ENCODE results near the gene RAB40A. TPM values are rescaled to one million over a fixed set of nuclear protein-coding genes. Genes with fewer than 3 reads are reported as not detected.
"Not testable (repeated sequence)": the region's sequence is repeated elsewhere in the genome, so short reads cannot be mapped to it uniquely, and the experiment has no call there.

RAB40A gene
- polyA plus RNA-seq, 1 donor from 2014 or later, result not detected

GRCh38 chrX:103503163-103503852, 16.0 kb downstream of the RAB40A start:
- Mint-ChIP-seq H3K27ac (peak overlapping the region in 1 of 3 donors; percentile 59), H3K4me1 (no peaks in the 10 kb centered on the region), H3K9me3 (no peaks in the 10 kb centered on the region), H3K36me3 (no peaks in the 10 kb centered on the region), H3K27me3 (peaks cover 2% of the 10 kb centered on the region), H3K4me3 (no peak overlapping the region)

DNA sequence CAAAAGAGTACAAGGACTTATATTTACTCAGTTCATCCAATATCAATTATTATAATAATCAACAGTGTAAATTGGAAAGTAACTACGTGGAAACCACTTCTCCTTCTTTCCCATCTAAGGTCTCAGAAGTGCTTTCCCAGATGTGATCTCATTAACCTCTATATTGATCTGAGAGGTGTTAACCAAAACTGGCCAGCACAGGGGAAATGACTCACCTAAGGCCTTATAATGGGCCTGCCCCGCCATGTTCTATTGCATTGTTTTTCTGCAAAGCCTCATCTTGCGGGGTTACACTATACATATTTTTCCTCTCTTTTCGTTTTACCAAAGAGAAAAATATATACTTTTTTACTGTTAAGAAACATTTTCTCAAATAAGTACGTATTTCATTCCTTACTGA, 20.5 kb downstream of the RAB40A start:
- Mint-ChIP-seq H3K9me3 (no peaks in the 10 kb centered on the region), H3K27ac (no peak overlapping the region), H3K4me1 (peaks cover 0 to 1% (median 0%) of the 10 kb centered on the region in 3 donors), H3K4me3 (no peak overlapping the region), H3K27me3 (no peaks in the 10 kb centered on the region), H3K36me3 (no peaks in the 10 kb centered on the region)

DNA sequence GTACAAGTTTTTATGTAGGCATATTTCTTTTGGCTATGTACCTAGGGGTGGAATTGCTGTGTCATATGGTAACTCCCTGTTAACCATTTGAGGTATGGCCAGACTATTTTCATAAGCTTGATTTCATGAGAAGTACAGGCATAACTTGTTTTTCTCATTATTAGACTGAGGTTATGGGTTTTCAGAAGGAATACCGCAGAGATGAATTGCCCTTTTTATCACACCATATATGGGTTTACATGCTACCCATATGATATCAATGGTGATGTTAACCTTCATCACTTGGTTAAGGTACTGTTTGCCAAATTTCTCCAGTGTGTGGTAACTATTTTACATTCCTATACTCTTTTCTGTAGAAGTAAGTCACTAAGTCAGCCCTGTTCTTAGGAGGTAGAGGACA, 23.5 kb downstream of the RAB40A start:
- H3K36me3 Mint-ChIP-seq, result no peaks in the 10 kb centered on the region
- no peaks in the 10 kb centered on the region for H3K9me3 Mint-ChIP-seq
- H3K4me1 Mint-ChIP-seq, result peaks cover 0 to 1% (median 0%) of the 10 kb centered on the region in 3 donors
- H3K4me3 Mint-ChIP-seq, result no peak overlapping the region
- no peak overlapping the region for H3K27ac Mint-ChIP-seq
- H3K27me3 Mint-ChIP-seq, result no peaks in the 10 kb centered on the region

GRCh38 chrX:103493578-103493977, 25.7 kb downstream of the RAB40A start:
- H3K4me3 Mint-ChIP-seq, H3K36me3 Mint-ChIP-seq, H3K27me3 Mint-ChIP-seq, H3K4me1 Mint-ChIP-seq, H3K9me3 Mint-ChIP-seq, H3K27ac Mint-ChIP-seq: not testable (repeated sequence)

GRCh38 chrX:103489733-103490132, 29.6 kb downstream of the RAB40A start:
- H3K9me3 Mint-ChIP-seq, H3K4me3 Mint-ChIP-seq, H3K27me3 Mint-ChIP-seq, H3K36me3 Mint-ChIP-seq, H3K4me1 Mint-ChIP-seq, H3K27ac Mint-ChIP-seq: not testable (repeated sequence)

GRCh38 chrX:103488794-103489193, 30.5 kb downstream of the RAB40A start:
- Mint-ChIP-seq H3K36me3 (no peaks in the 10 kb centered on the region), H3K9me3 (no peaks in the 10 kb centered on the region), H3K27ac (no peak overlapping the region), H3K27me3 (peaks cover 2% of the 10 kb centered on the region), H3K4me3 (no peak overlapping the region), H3K4me1 (no peaks in the 10 kb centered on the region)

- no peaks in the 10 kb centered on the region for H3K9me3 Mint-ChIP-seq
Observed at GRCh38 chrX:103488332-103488731, 31.0 kb downstream of the RAB40A start.

GRCh38 chrX:103483720-103484119, 35.6 kb downstream of the RAB40A start:
- no peak overlapping the region for H3K27ac Mint-ChIP-seq
- no peaks in the 10 kb centered on the region for H3K4me1 Mint-ChIP-seq
- peaks cover 2% of the 10 kb centered on the region for H3K27me3 Mint-ChIP-seq
- H3K4me3 Mint-ChIP-seq, result no peak overlapping the region
- no peaks in the 10 kb centered on the region for H3K36me3 Mint-ChIP-seq
- no peaks in the 10 kb centered on the region for H3K9me3 Mint-ChIP-seq

More at GRCh38 chrX:103488332-103488731, 31.0 kb downstream of the RAB40A start:
- H3K27ac Mint-ChIP-seq, result no peak overlapping the region
- no peaks in the 10 kb centered on the region for H3K36me3 Mint-ChIP-seq
- peaks cover 2% of the 10 kb centered on the region for H3K27me3 Mint-ChIP-seq
- H3K4me1 Mint-ChIP-seq, result no peaks in the 10 kb centered on the region
- H3K4me3 Mint-ChIP-seq, result no peak overlapping the region

- Mint-ChIP-seq H3K27me3 (no peaks in the 10 kb centered on the region), H3K27ac (no peak overlapping the region), H3K4me3 (no peak overlapping the region), H3K4me1 (no peaks in the 10 kb centered on the region), H3K36me3 (no peaks in the 10 kb centered on the region), H3K9me3 (no peaks in the 10 kb centered on the region)
Observed at GRCh38 chrX:103480526-103480925, 38.8 kb downstream of the RAB40A start.

DNA sequence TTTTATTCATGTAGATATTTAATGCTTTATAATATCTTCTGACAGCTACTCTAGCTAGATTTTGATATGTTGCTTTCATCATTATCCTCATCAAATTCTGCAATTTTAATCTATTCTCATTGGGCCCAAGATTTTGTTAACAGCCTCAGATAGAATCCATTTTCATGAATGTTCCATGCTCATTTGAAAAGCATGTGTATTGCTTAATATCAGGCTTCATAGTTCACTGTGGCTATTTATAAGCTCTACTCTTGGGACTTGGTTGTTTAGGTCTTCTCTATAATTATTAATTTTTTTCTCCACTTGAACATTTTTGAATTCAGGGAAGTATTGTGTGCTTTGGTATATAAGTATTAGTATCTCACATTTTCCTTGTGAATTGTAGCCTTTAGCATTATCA, 41.8 kb downstream of the RAB40A start:
- no peak overlapping the region for H3K27ac Mint-ChIP-seq

GRCh38 chrX:103475381-103475780, 43.9 kb downstream of the RAB40A start:
- Mint-ChIP-seq H3K27me3 (no peaks in the 10 kb centered on the region), H3K36me3 (peaks cover 2% of the 10 kb centered on the region), H3K4me1 (no peaks in the 10 kb centered on the region), H3K27ac (no peak overlapping the region), H3K9me3 (no peaks in the 10 kb centered on the region), H3K4me3 (no peak overlapping the region)

More for the DNA sequence above, 41.8 kb downstream of the RAB40A start:
- Mint-ChIP-seq H3K36me3 (peaks cover 2% of the 10 kb centered on the region), H3K9me3 (no peaks in the 10 kb centered on the region), H3K4me1 (no peaks in the 10 kb centered on the region), H3K27me3 (no peaks in the 10 kb centered on the region), H3K4me3 (no peak overlapping the region)

DNA sequence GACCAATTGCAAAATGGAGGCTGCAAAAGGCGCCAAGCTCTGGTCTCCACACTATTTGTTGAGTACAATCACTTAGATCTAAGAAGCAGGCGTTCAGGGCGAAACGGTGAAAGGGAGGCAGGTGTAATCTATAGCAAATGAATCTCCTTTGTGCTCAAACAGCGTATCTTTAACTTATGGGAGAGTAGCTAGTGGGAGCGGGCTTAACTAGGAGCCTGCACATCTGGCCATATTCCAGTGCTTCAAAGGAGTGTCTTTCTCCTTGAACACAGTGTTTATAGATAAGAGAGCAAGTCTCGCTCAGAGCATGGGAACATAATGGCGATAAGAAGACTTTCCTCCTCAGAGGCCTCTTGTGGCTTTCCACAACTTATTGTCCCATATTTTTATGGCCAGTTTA, 49.3 kb downstream of the RAB40A start:
- not testable (repeated sequence) for H3K36me3 Mint-ChIP-seq, H3K27me3 Mint-ChIP-seq, H3K4me3 Mint-ChIP-seq, H3K9me3 Mint-ChIP-seq, H3K4me1 Mint-ChIP-seq, H3K27ac Mint-ChIP-seq

GRCh38 chrX:103467887-103468286, 51.4 kb downstream of the RAB40A start:
- Mint-ChIP-seq H3K4me3 (no peak overlapping the region), H3K27ac (no peak overlapping the region), H3K36me3 (peaks cover under 1% of the 10 kb centered on the region), H3K9me3 (no peaks in the 10 kb centered on the region), H3K4me1 (no peaks in the 10 kb centered on the region), H3K27me3 (peaks cover 3% of the 10 kb centered on the region)

DNA sequence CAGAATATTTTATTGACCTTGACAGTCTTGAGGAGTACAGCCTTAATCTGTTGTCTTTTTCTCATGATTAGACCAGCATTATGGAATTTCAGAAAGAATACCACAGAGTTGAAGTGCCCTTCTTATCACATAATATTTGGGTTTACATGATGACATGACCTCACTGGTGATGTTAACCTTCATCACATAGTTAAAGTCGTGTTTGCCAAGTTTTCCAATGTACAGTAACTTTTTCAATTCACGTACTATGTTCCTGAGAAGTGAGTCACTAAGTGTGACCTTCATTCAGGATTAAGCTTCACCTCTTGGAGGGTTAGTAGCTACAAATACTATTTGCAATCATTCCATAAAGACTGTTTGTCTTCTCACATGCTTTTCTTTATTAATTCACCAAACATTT, 52.1 kb downstream of the RAB40A start:
- Mint-ChIP-seq H3K9me3 (no peaks in the 10 kb centered on the region), H3K36me3 (no peaks in the 10 kb centered on the region), H3K4me3 (no peak overlapping the region), H3K27ac (no peak overlapping the region), H3K27me3 (peaks cover 6% of the 10 kb centered on the region), H3K4me1 (no peaks in the 10 kb centered on the region)

DNA sequence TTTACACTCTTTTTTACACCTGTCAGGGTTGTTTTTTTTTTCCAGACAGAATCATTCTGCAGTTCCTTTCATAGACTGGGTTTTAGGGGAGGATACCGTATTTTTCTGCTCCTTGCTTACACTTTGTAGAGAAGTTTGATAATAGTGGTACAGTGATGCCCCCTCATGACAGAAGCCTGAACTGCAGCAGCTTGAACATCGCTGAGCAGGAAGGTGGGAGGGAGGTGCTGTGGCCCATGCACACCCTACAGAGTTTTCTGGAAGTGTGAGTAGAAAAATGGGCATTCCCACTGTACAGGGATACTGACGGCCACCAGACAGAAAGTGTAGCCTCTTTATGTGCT, 54.5 kb downstream of the RAB40A start:
- peaks cover 0 to 2% (median 0%) of the 10 kb centered on the region in 3 donors for H3K9me3 Mint-ChIP-seq
- H3K4me1 Mint-ChIP-seq, result peaks cover 0 to 2% (median 0%) of the 10 kb centered on the region in 3 donors
- H3K36me3 Mint-ChIP-seq, result no peaks in the 10 kb centered on the region
- H3K4me3 Mint-ChIP-seq, result peak overlapping the region; percentile 78 to 91 (median 86)
- no peak overlapping the region for H3K27ac Mint-ChIP-seq
- H3K27me3 Mint-ChIP-seq, result peaks cover 11% of the 10 kb centered on the region

GRCh38 chrX:103464072-103464773, 55.1 kb downstream of the RAB40A start:
- Mint-ChIP-seq H3K27ac (no peak overlapping the region), H3K27me3 (peaks cover 11% of the 10 kb centered on the region), H3K4me1 (peaks cover 0 to 2% (median 0%) of the 10 kb centered on the region in 3 donors), H3K9me3 (peaks cover 0 to 2% (median 0%) of the 10 kb centered on the region in 3 donors), H3K4me3 (peak overlapping the region; percentile 78 to 91 (median 86)), H3K36me3 (no peaks in the 10 kb centered on the region)
